A549 (cell line): ENCODE results near the gene IER3IP1. TPM values are rescaled to one million over a fixed set of nuclear protein-coding genes. Genes with fewer than 3 reads are reported as not detected.

Experiments
- ATAC-seq, 2 experiments: fragments of 200-7000 bp in 1 of 2; fragments of >200 bp in 1 of 2; cut with Nextera tagmentation in 1 of 2; cut with Tn5 transposase in 1 of 2; 3 replicates each; pipeline versions ENCODE4 v1.8.0 to v1.9.1; 2018 to 2020; ENCODE audit warnings: mild to moderate bottlenecking in 1 of 2, moderate library complexity in 1 of 2
- CTCF ChIA-PET: fragments of 300-600 bp; sonication (Branson Sonifier 250); formaldehyde crosslinking; extraction: SDS; loops from one replicate; lab custom pipeline; 2021; ENCODE audit warnings: antibody characterized with exemption, inconsistent platforms; lab: Yijun Ruan, JAX
- POLR2A ChIA-PET: fragments of 350-600 bp; formaldehyde crosslinking; extraction: SDS; loops from one replicate; lab custom pipeline; 2021; ENCODE audit warnings: antibody characterized with exemption, inconsistent platforms; lab: Yijun Ruan, JAX
- DNase-seq, 2 experiments: peaks; one replicate each; pipeline versions ENCODE4 v3.0.0 to v3.0.0-alpha.2; 2011 to 2016; ENCODE audit warnings: low read depth in 1 of 2, low spot score in 1 of 2
- FAIRE-seq: peaks from 2 replicates; lab custom pipeline; 2011; peaks lifted over from hg19 to GRCh38; lab: Jason Lieb, UNC
- H3K27ac ChIP-seq, 2 experiments: fragments of >200 bp; sonication (Bioruptor Twin); formaldehyde crosslinking; 3 replicates each; pipeline ENCODE4 v1.5.1; 2016 to 2017
- H3K4me1 ChIP-seq: fragments of >200 bp; sonication (Bioruptor Twin); formaldehyde crosslinking; 3 replicates; pipeline ENCODE4 v1.6.1; 2016
- H3K4me2 ChIP-seq: fragments of >200 bp; sonication (Bioruptor Twin); formaldehyde crosslinking; 3 replicates; pipeline ENCODE4 v1.6.1; 2016
- H3K4me3 ChIP-seq: fragments of >200 bp; sonication (Bioruptor Twin); formaldehyde crosslinking; 3 replicates; pipeline ENCODE4 v1.5.1; 2016
- H3K9me3 ChIP-seq: fragments of >200 bp; sonication (Bioruptor Twin); formaldehyde crosslinking; 3 replicates; pipeline ENCODE4 v1.6.1; 2016
- BHLHE40 ChIP-seq: IDR thresholded peaks from 2 replicates; pipeline ENCODE4 v1.6.1; 2012; ENCODE audit warnings: low read depth, low read length, inconsistent platforms
- CBX8 ChIP-seq: fragments of 200-600 bp; sonication (generic); IDR thresholded peaks from 2 replicates; pipeline ENCODE4 v1.6.1; 2016
- CEBPB ChIP-seq, 2 experiments: fragments of >200 bp in 1 of 2; sonication (Bioruptor Twin) in 1 of 2; formaldehyde crosslinking in 1 of 2; IDR thresholded peaks; 2 replicates each; pipeline ENCODE4 v1.6.1; 2012 to 2016
- ESRRA ChIP-seq: fragments of 150-350 bp; IDR thresholded peaks from 2 replicates; pipeline ENCODE4 v1.6.1; 2014; ENCODE audit warnings: mild to moderate bottlenecking, low read length, borderline replicate concordance
- GATA3 ChIP-seq: IDR thresholded peaks from 2 replicates; pipeline ENCODE4 v1.6.1; 2012; ENCODE audit warnings: borderline replicate concordance
- HDAC2 ChIP-seq: fragments of 200-600 bp; sonication (generic); IDR thresholded peaks from 2 replicates; pipeline ENCODE4 v1.6.1; 2016
- HOXB13 ChIP-seq: fragments of 250-450 bp; sonication (Bioruptor Pico); IDR thresholded peaks from 2 replicates; pipeline ENCODE4 v1.5.0; 2020; ENCODE audit warnings: low read depth, mild to moderate bottlenecking, moderate library complexity
- HOXB5 ChIP-seq: fragments of 250-450 bp; sonication (Bioruptor Pico); IDR thresholded peaks from 2 replicates; pipeline ENCODE4 v1.5.0; 2020; ENCODE audit warnings: mild to moderate bottlenecking, moderate library complexity
- JUN ChIP-seq, 2 experiments: fragments of >200 bp; sonication (Bioruptor Twin); formaldehyde crosslinking; IDR thresholded peaks; 2 replicates in 1 of 2; 3 replicates in 1 of 2; pipeline ENCODE4 v1.6.1; 2016 to 2017
- JUNB ChIP-seq: fragments of >200 bp; sonication (Bioruptor Twin); formaldehyde crosslinking; IDR thresholded peaks from 2 replicates; pipeline ENCODE4 v1.6.1; 2016
- KDM1A ChIP-seq: fragments of 200-600 bp; sonication (generic); IDR thresholded peaks from 2 replicates; pipeline ENCODE4 v1.6.1; 2016; ENCODE audit warnings: low read depth, mild to moderate bottlenecking
- KDM5A ChIP-seq: fragments of 200-600 bp; sonication (generic); IDR thresholded peaks from 2 replicates; pipeline ENCODE4 v1.6.1; 2016; ENCODE audit warnings: antibody characterized with exemption, mild to moderate bottlenecking
- NPAS2 ChIP-seq: fragments of 250-450 bp; sonication (Bioruptor Pico); IDR thresholded peaks from 2 replicates; pipeline ENCODE4 v1.8.0; 2022; ENCODE audit warnings: mild to moderate bottlenecking, moderate library complexity, borderline replicate concordance
- PBX3 ChIP-seq: IDR thresholded peaks from 2 replicates; pipeline ENCODE4 v1.6.1; 2012
- PHF8 ChIP-seq: fragments of 200-600 bp; sonication (generic); IDR thresholded peaks from 2 replicates; pipeline ENCODE4 v1.6.1; 2016; ENCODE audit warnings: low read depth, mild to moderate bottlenecking, antibody characterized with exemption, moderate library complexity, borderline replicate concordance
- POLR2A ChIP-seq: IDR thresholded peaks from 2 replicates; pipeline ENCODE4 v1.6.1; 2012; ENCODE audit warnings: mild to moderate bottlenecking, low read length
- POLR2AphosphoS2 ChIP-seq: conservative IDR thresholded peaks from 2 replicates; pipeline ENCODE4 v1.6.1; 2012; ENCODE audit warnings: low read length, improper control_type of control experiment, inconsistent platforms
- RAD21 ChIP-seq, 2 experiments: fragments of >200 bp in 1 of 2; sonication (Bioruptor Twin) in 1 of 2; formaldehyde crosslinking in 1 of 2; IDR thresholded peaks in 1 of 2; conservative IDR thresholded peaks in 1 of 2; 2 replicates in 1 of 2; 3 replicates in 1 of 2; pipeline ENCODE4 v1.6.1; 2012 to 2018; ENCODE audit warnings: inconsistent platforms in 1 of 2
- RARB ChIP-seq: fragments of 250-450 bp; sonication (Bioruptor Pico); IDR thresholded peaks from 2 replicates; pipeline ENCODE4 v1.8.0; 2021; ENCODE audit warnings: mild to moderate bottlenecking, moderate library complexity
- RCOR1 ChIP-seq: fragments of 150-350 bp; IDR thresholded peaks from 2 replicates; pipeline ENCODE4 v1.6.1; 2014; ENCODE audit warnings: antibody characterized with exemption, low read length, low read depth
- REST ChIP-seq: fragments of 200-600 bp; sonication (generic); IDR thresholded peaks from 2 replicates; pipeline ENCODE4 v1.6.1; 2016; ENCODE audit warnings: antibody characterized with exemption, mild to moderate bottlenecking, moderate library complexity
- RFX5 ChIP-seq: fragments of 450-650 bp; IDR thresholded peaks from 2 replicates; pipeline ENCODE4 v1.7.1; 2014; ENCODE audit warnings: antibody characterized with exemption, mild to moderate bottlenecking, moderate library complexity
- SMC3 ChIP-seq: fragments of >200 bp; sonication (Bioruptor Twin); formaldehyde crosslinking; IDR thresholded peaks from 3 replicates; pipeline ENCODE4 v1.6.1; 2018; ENCODE audit warnings: inconsistent platforms
- SREBF2 ChIP-seq: fragments of 450-650 bp; IDR thresholded peaks from 2 replicates; pipeline ENCODE4 v1.6.1; 2014; ENCODE audit warnings: mild to moderate bottlenecking, moderate library complexity
- ZNF302 ChIP-seq: fragments of 250-450 bp; sonication (Bioruptor Pico); IDR thresholded peaks from 2 replicates; pipeline ENCODE4 v1.9.0; 2021; ENCODE audit warnings: inconsistent platforms, mild to moderate bottlenecking, moderate library complexity
- ZSCAN20 ChIP-seq: fragments of 250-450 bp; sonication (Bioruptor Pico); IDR thresholded peaks from 2 replicates; pipeline ENCODE4 v1.8.0; 2022; ENCODE audit warnings: mild to moderate bottlenecking, moderate library complexity
- WGBS: methylation state at CpG from one replicate; pipeline ENCODE4 v1.1.6; 2017; ENCODE audit errors: missing lambda C conversion rate; 5-methylcytosine and 5-hydroxymethylcytosine counted together
- polyA plus RNA-seq, 4 experiments: library from polyadenylated mRNA; depleted of rRNA in 3 of 4; stranded (reverse); fragments of >200 nt; fragmentation: RNase III in 1 of 4; extraction: RNeasy Plus Mini Kit Qiagen cat#74134 plus additional on column Dnase treatment in 1 of 4; gene quantifications; 2 replicates in 3 of 4; 3 replicates in 1 of 4; pipeline ENCODE4 v1.2.3, GENCODE V29; 2011 to 2017
- TF ChIP-seq, protein P1 (sequence below): fragments of >200 bp; sonication (Bioruptor Twin); formaldehyde crosslinking; IDR thresholded peaks from 3 replicates; pipeline ENCODE4 v1.6.1; 2016
- TF ChIP-seq, protein P2 (sequence below): fragments of >200 bp; sonication (Bioruptor Twin); formaldehyde crosslinking; IDR thresholded peaks from 2 replicates; pipeline ENCODE4 v1.6.1; 2016
- TF ChIP-seq, protein P3 (sequence below): fragments of 450-650 bp; IDR thresholded peaks from 2 replicates; pipeline ENCODE4 v1.6.1; 2014; ENCODE audit warnings: antibody characterized with exemption
- TF ChIP-seq, protein P4 (sequence below): fragments of 250-450 bp; sonication (Bioruptor Pico); IDR thresholded peaks from 2 replicates; pipeline ENCODE4 v1.5.0; 2021; ENCODE audit warnings: mild to moderate bottlenecking, moderate library complexity, borderline replicate concordance

The IER3IP1 gene
- polyA plus RNA-seq, 2 of the 4 experiments (the other 2 are of a cell fraction) = 24.5 to 25.1 TPM

GRCh38 chr18:47172476-47172875, 3.7 kb downstream of the IER3IP1 start:
- Histone ChIP-seq H3K4me3 (no peak overlapping the region), H3K27ac (no peak overlapping the region), H3K4me1 (peaks cover 10% of the 10 kb centered on the region), H3K4me2 (no peak overlapping the region), H3K9me3 (no peaks in the 10 kb centered on the region)
- FAIRE-seq = no peak
- no peak for DNase-seq
- ChIA-PET POLR2A (no interaction called here), CTCF (no interaction called here)
- WGBS = 93% methylated on average over 2 of the region's 2 CpGs
- TF ChIP-seq RARB = no peak
- TF ChIP-seq, protein P1, sequence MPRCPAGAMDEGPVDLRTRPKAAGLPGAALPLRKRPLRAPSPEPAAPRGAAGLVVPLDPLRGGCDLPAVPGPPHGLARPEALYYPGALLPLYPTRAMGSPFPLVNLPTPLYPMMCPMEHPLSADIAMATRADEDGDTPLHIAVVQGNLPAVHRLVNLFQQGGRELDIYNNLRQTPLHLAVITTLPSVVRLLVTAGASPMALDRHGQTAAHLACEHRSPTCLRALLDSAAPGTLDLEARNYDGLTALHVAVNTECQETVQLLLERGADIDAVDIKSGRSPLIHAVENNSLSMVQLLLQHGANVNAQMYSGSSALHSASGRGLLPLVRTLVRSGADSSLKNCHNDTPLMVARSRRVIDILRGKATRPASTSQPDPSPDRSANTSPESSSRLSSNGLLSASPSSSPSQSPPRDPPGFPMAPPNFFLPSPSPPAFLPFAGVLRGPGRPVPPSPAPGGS = no peak
- no peak for TF ChIP-seq RCOR1
- TF ChIP-seq SREBF2 = no peak
- TF ChIP-seq PHF8 = no peak
- no peak for TF ChIP-seq CEBPB (IDR thresholded peaks at IDR 0.05)
- no peak for TF ChIP-seq BHLHE40
- no peak for TF ChIP-seq RFX5
- TF ChIP-seq, protein P2, sequence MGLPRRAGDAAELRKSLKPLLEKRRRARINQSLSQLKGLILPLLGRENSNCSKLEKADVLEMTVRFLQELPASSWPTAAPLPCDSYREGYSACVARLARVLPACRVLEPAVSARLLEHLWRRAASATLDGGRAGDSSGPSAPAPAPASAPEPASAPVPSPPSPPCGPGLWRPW = no peak
- TF ChIP-seq ZSCAN20 (CRISPR knock-in tag) = no peak
- no peak for TF ChIP-seq GATA3
- TF ChIP-seq ZNF302 (CRISPR knock-in tag) = no peak
- no peak for TF ChIP-seq POLR2AphosphoS2
- no peak for TF ChIP-seq CBX8
- TF ChIP-seq RAD21 (conservative IDR thresholded peaks at IDR 0.05 in 1 of 2, IDR thresholded peaks at IDR 0.05 in 1 of 2) = no peak
- TF ChIP-seq POLR2A = no peak
- TF ChIP-seq HOXB13 (CRISPR knock-in tag) = no peak
- ATAC-seq = no peak

GRCh38 chr18:47168913-47169312, 7.3 kb downstream of the IER3IP1 start:
- ChIA-PET CTCF (interaction anchor here (0.7 kb wide), 1 partner anchor 36 kb away, joined by 5 read pairs; no protein-coding TSS in a partner anchor), POLR2A (interaction anchor here (1.1 kb wide), 1 partner anchor 19 kb away, joined by 3 read pairs; the partner anchor contains the start of gene HDHD2)
- no peaks in the 10 kb centered on the region for H3K4me1 ChIP-seq
- DNase-seq (no peak), ATAC-seq (no peak), FAIRE-seq (no peak)
- TF ChIP-seq KDM5A (no peak), SMC3 (no peak), KDM1A (no peak), ZNF302 (CRISPR knock-in tag) (no peak), NPAS2 (CRISPR knock-in tag) (no peak), SREBF2 (no peak), HOXB13 (CRISPR knock-in tag) (no peak), HDAC2 (no peak), REST (no peak), JUNB (no peak), ESRRA (no peak), ZSCAN20 (CRISPR knock-in tag) (no peak), HOXB5 (CRISPR knock-in tag) (no peak), JUN (IDR thresholded peaks at IDR 0.05) (no peak), PBX3 (no peak)
- TF ChIP-seq, protein P3, sequence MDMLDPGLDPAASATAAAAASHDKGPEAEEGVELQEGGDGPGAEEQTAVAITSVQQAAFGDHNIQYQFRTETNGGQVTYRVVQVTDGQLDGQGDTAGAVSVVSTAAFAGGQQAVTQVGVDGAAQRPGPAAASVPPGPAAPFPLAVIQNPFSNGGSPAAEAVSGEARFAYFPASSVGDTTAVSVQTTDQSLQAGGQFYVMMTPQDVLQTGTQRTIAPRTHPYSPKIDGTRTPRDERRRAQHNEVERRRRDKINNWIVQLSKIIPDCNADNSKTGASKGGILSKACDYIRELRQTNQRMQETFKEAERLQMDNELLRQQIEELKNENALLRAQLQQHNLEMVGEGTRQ = no peak
- TF ChIP-seq, protein P4, sequence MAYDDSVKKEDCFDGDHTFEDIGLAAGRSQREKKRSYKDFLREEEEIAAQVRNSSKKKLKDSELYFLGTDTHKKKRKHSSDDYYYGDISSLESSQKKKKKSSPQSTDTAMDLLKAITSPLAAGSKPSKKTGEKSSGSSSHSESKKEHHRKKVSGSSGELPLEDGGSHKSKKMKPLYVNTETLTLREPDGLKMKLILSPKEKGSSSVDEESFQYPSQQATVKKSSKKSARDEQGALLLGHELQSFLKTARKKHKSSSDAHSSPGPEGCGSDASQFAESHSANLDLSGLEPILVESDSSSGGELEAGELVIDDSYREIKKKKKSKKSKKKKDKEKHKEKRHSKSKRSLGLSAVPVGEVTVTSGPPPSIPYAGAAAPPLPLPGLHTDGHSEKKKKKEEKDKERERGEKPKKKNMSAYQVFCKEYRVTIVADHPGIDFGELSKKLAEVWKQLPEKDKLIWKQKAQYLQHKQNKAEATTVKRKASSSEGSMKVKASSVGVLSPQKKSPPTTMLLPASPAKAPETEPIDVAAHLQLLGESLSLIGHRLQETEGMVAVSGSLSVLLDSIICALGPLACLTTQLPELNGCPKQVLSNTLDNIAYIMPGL (CRISPR knock-in tag) = no peak
- no peak overlapping the region for H3K4me3 ChIP-seq
- 92% methylated on average over 1 of the region's 1 CpG for WGBS
- H3K9me3 ChIP-seq = no peaks in the 10 kb centered on the region
- no peak overlapping the region for H3K4me2 ChIP-seq
- no peak overlapping the region for H3K27ac ChIP-seq
